PC-3 (cell line): ENCODE measurements around the gene SYTL1. TPM values are rescaled to one million over a fixed set of nuclear protein-coding genes. Genes with fewer than 3 reads are reported as not detected.
A peak's percentile ranks its signal among the peaks of the same experiment; 100 is the strongest.

Experiments
- ATAC-seq: fragments of 200-7000 bp; cut with Tn5 transposase; 2 replicates; pipeline ENCODE4 v1.9.1; 2020; ENCODE audit warnings: mild to moderate bottlenecking, moderate library complexity
- BruUV-seq: library from RNA; stranded (reverse); fragments of 400-500 nt; replicated peaks from 2 replicates; lab custom pipeline; 2021; lab: Mats Ljungman, UMichigan
- CTCF ChIA-PET: fragments of 300-600 bp; sonication (Branson Sonifier 250); formaldehyde crosslinking; loops from one replicate; lab custom pipeline; 2022; ENCODE audit warnings: antibody characterized with exemption; lab: Charles Lee
- POLR2A ChIA-PET: fragments of 300-600 bp; sonication (Branson Sonifier 250); formaldehyde crosslinking; loops from one replicate; lab custom pipeline; 2022; ENCODE audit warnings: antibody characterized with exemption; ENCODE audit not compliant: unreplicated experiment; lab: Charles Lee
- DNase-seq: peaks from one replicate; pipeline ENCODE4 v3.0.0-alpha.2; 2015
- H2AFZ ChIP-seq: fragments of 300-600 bp; sonication (generic); 2 replicates; pipeline ENCODE4 v1.6.0; 2016; ENCODE audit warnings: antibody characterized with exemption, low read length
- H3F3A ChIP-seq: fragments of 300-600 bp; sonication (generic); one replicate; pipeline ENCODE4 v1.6.0; 2017; ENCODE audit warnings: antibody characterized with exemption, low read length, control low read depth, mild to moderate bottlenecking; ENCODE audit not compliant: unreplicated experiment
- H3K27ac ChIP-seq: fragments of 300-600 bp; sonication (generic); 2 replicates; pipeline ENCODE4 v1.5.1; 2016; ENCODE audit warnings: mild to moderate bottlenecking, low read length
- H3K27me3 ChIP-seq: fragments of 300-600 bp; sonication (generic); 2 replicates; pipeline ENCODE4 v1.6.1; 2016; ENCODE audit warnings: low read length, mixed read lengths
- H3K36me3 ChIP-seq: fragments of 300-600 bp; sonication (generic); 2 replicates; pipeline ENCODE4 v1.6.1; 2016; ENCODE audit warnings: low read depth, mixed run types, low read length, mixed read lengths
- H3K4me1 ChIP-seq: fragments of 300-600 bp; sonication (generic); 2 replicates; pipeline ENCODE4 v1.5.1; 2016; ENCODE audit warnings: low read length; ENCODE audit not compliant: insufficient read depth
- H3K4me2 ChIP-seq: fragments of 300-600 bp; sonication (generic); 2 replicates; pipeline ENCODE4 v1.6.0; 2016; ENCODE audit warnings: low read length
- H3K4me3 ChIP-seq: fragments of 300-600 bp; sonication (generic); 2 replicates; pipeline ENCODE4 v1.5.1; 2016; ENCODE audit warnings: mild to moderate bottlenecking, low read length, mixed read lengths
- H3K79me2 ChIP-seq: fragments of 300-600 bp; sonication (generic); 2 replicates; pipeline ENCODE4 v1.6.1; 2017; ENCODE audit warnings: low read length, mixed read lengths
- H3K9ac ChIP-seq: fragments of 300-600 bp; sonication (generic); 2 replicates; pipeline ENCODE4 v1.6.0; 2016; ENCODE audit warnings: mild to moderate bottlenecking, low read length
- H3K9me2 ChIP-seq: fragments of 300-600 bp; sonication (generic); replicated peaks from 2 replicates; pipeline ENCODE4 v1.6.1; 2016; ENCODE audit warnings: mixed run types, low read length, mixed read lengths
- H3K9me3 ChIP-seq: fragments of 300-600 bp; sonication (generic); 2 replicates; pipeline ENCODE4 v1.6.1; 2016; ENCODE audit warnings: low read length, mixed read lengths
- H4K20me1 ChIP-seq: fragments of 300-600 bp; sonication (generic); 2 replicates; pipeline ENCODE4 v1.6.1; 2016; ENCODE audit warnings: low read length, mixed read lengths
- EZH2 ChIP-seq: fragments of 300-600 bp; sonication (generic); IDR thresholded peaks from one replicate; pipeline ENCODE4 v1.6.1; 2017; ENCODE audit warnings: antibody characterized with exemption, mild to moderate bottlenecking, low read length; ENCODE audit not compliant: unreplicated experiment
- EZH2phosphoT487 ChIP-seq: fragments of 300-600 bp; sonication (generic); IDR thresholded peaks from 2 replicates; pipeline ENCODE4 v1.6.1; 2018; ENCODE audit warnings: mild to moderate bottlenecking, antibody characterized with exemption, low read length, borderline replicate concordance
- intact Hi-C: fragments of 100-400 bp; cut with micrococcal nuclease; formaldehyde crosslinking; loops from 2 replicates; pipeline ENCODE4 v1.9.0; 2023
- total RNA-seq: library from RNA; depleted of rRNA; stranded (reverse); fragments of >200 nt; gene quantifications from 2 replicates; pipeline ENCODE4 v1.2.3, GENCODE V29; 2014
- TF ChIP-seq, protein P1 (sequence below): fragments of 300-600 bp; sonication (generic); conservative IDR thresholded peaks from 2 replicates; pipeline ENCODE4 v1.5.1; 2017; ENCODE audit warnings: antibody characterized with exemption, low read depth, mild to moderate bottlenecking, low read length

The SYTL1 gene
- total RNA-seq, 1 experiment from 2014 or later, result 26.8 TPM

DNA sequence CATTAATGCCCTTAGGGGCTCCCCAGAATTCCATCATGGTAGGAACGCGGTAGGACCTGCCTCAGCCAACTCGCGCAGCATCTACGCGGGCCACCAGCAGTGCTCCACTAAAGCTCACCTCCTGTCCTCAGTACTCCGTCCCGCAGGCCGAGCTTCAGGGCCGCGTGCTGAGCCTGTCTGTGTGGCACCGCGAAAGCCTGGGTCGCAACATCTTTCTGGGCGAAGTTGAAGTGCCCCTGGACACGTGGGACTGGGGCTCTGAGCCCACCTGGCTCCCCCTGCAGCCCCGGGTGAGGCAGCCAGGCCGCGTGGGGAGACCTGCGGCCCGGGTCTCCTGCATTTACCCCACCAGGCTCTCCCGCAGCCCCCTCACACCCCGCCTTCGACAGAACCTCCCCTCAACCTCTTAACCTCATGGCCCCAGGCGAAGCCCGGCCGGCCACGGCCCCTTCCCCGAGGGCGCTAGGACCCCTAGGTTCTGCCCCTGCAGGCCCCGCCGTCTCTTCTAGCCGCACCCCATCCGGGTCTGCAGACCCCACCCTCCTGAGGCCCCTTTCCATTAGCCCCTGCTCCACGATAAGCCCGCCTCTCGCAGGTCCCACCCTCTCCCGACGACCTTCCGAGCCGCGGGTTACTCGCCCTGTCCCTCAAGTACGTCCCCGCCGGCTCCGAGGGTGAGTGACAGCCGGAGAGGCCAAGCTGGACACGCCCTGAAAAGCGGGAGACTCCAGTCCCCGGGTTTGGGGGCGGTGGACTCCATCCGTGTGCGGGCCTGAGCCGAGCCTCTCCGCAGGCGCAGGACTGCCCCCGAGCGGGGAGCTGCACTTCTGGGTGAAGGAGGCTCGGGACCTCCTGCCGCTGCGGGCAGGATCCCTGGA, 9.1 kb downstream of the SYTL1 start:
- Histone ChIP-seq H3K9ac (no peak overlapping the region), H3K79me2 (no peaks in the 10 kb centered on the region), H3K4me1 (peaks cover 16% of the 10 kb centered on the region), H3K27me3 (no peaks in the 10 kb centered on the region), H3K36me3 (peaks cover 2% of the 10 kb centered on the region; the same call in 1 of the 2 replicates), H3K9me2 (no peaks in the 10 kb centered on the region), H3K4me3 (no peak overlapping the region), H3F3A (no peaks in the 10 kb centered on the region), H4K20me1 (no peaks in the 10 kb centered on the region), H2AFZ (no peak overlapping the region), H3K27ac (no peak overlapping the region), H3K9me3 (no peaks in the 10 kb centered on the region), H3K4me2 (peak overlapping the region; percentile 96; the same call in 1 of the 2 replicates)
- no peak for ATAC-seq
- intact Hi-C loops, result no loop called here
- no TSS peak for BruUV-seq
- TF ChIP-seq EZH2 (no peak), EZH2phosphoT487 (no peak)
- TF ChIP-seq, protein P1, sequence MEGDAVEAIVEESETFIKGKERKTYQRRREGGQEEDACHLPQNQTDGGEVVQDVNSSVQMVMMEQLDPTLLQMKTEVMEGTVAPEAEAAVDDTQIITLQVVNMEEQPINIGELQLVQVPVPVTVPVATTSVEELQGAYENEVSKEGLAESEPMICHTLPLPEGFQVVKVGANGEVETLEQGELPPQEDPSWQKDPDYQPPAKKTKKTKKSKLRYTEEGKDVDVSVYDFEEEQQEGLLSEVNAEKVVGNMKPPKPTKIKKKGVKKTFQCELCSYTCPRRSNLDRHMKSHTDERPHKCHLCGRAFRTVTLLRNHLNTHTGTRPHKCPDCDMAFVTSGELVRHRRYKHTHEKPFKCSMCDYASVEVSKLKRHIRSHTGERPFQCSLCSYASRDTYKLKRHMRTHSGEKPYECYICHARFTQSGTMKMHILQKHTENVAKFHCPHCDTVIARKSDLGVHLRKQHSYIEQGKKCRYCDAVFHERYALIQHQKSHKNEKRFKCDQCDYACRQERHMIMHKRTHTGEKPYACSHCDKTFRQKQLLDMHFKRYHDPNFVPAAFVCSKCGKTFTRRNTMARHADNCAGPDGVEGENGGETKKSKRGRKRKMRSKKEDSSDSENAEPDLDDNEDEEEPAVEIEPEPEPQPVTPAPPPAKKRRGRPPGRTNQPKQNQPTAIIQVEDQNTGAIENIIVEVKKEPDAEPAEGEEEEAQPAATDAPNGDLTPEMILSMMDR, result no peak
- DNase-seq, result no peak
- ChIA-PET CTCF (no interaction called here), POLR2A (no interaction called here)

DNA sequence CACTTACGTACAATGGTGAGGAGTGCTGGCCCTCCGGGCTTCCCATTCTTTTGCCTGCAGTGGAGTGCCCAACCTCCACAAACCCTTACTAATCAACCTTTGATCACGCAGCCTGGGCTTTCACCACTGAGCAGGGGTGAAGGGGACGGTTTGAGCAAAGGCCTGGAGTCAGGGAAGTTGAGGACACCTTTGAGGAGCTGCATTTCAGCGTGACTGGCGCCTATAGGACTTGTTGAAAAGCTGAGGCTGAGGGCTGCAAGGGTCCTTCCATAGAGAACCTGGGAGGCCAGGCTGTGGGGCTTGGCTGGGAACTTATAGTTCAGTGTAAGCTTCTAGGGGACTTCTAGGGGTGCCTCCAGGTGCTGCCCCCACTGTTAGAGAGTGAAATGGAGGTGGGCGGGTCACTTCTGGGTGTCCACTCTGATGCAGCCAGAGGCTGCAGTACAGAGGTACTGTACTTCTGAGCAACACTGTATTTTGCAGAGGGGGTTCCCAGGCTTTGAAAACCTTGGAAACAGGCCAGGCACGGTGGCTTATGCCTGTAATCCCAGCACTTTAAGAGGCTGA, 9.8 kb downstream of the SYTL1 start:
- no peak for DNase-seq
- no TSS peak for BruUV-seq
- no peak overlapping the region for H3K4me3 ChIP-seq
- H4K20me1 ChIP-seq, result no peaks in the 10 kb centered on the region
- ChIA-PET CTCF (no interaction called here), POLR2A (no interaction called here)
- intact Hi-C loops, result no loop called here
- H3F3A ChIP-seq, result no peaks in the 10 kb centered on the region
- TF ChIP-seq, protein P1, result no peak
- TF ChIP-seq EZH2phosphoT487, result no peak
- TF ChIP-seq EZH2, result no peak
- no peak for ATAC-seq
- no peaks in the 10 kb centered on the region for H3K27me3 ChIP-seq
- no peak overlapping the region for H2AFZ ChIP-seq
- H3K36me3 ChIP-seq, result peaks cover 2% of the 10 kb centered on the region
- H3K4me2 ChIP-seq, result no peak overlapping the region
- no peaks in the 10 kb centered on the region for H3K9me2 ChIP-seq
- no peaks in the 10 kb centered on the region for H3K79me2 ChIP-seq
- H3K9ac ChIP-seq, result no peak overlapping the region
- peaks cover 16% of the 10 kb centered on the region for H3K4me1 ChIP-seq
- H3K9me3 ChIP-seq, result no peaks in the 10 kb centered on the region
- H3K27ac ChIP-seq, result no peak overlapping the region

DNA sequence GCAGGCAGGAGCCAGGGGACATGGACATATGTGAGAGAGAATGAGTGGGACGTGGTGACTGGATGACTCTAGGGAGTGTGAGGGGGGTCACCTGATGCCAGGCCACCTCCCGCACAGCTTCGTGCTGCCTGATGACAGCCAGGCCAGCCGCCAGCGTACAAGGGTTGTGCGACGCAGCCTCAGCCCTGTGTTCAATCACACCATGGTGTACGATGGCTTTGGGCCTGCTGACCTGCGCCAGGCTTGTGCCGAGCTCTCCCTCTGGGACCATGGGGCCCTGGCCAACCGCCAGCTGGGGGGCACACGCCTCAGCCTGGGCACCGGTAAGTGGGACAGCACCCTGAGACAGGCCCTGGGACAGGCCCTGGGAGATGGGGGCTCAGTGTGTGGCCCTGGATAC, 11.3 kb downstream of the SYTL1 start:
- POLR2A ChIA-PET, result no interaction called here

More for the DNA sequence above, 11.3 kb downstream of the SYTL1 start:
- ATAC-seq (no peak), DNase-seq (no peak)
- no peak overlapping the region for H3K4me3 ChIP-seq
- no peaks in the 10 kb centered on the region for H3F3A ChIP-seq
- no peaks in the 10 kb centered on the region for H3K9me2 ChIP-seq
- CTCF ChIA-PET, result no interaction called here
- H3K27me3 ChIP-seq, result no peaks in the 10 kb centered on the region
- no peak overlapping the region for H3K27ac ChIP-seq
- peaks cover 10% of the 10 kb centered on the region for H3K4me1 ChIP-seq
- no peak overlapping the region for H3K4me2 ChIP-seq
- BruUV-seq, result no TSS peak
- H2AFZ ChIP-seq, result no peak overlapping the region
- no peaks in the 10 kb centered on the region for H3K9me3 ChIP-seq
- H4K20me1 ChIP-seq, result no peaks in the 10 kb centered on the region
- intact Hi-C loops, result no loop called here
- H3K9ac ChIP-seq, result no peak overlapping the region
- no peaks in the 10 kb centered on the region for H3K79me2 ChIP-seq
- peaks cover 12% of the 10 kb centered on the region for H3K36me3 ChIP-seq
- no peak for TF ChIP-seq EZH2
- no peak for TF ChIP-seq EZH2phosphoT487
